ENCODE data around the gene SVOPL. TPM values are rescaled to one million over a fixed set of nuclear protein-coding genes. Genes with fewer than 3 reads are reported as not detected.

SVOPL gene
- total RNA-seq, 1 experiment from 2014 or later, result 1.1 TPM

- Histone ChIP-seq H4K91ac (ENCODE audit: insufficient read length, low read depth, low read length) (no peak overlapping the region), H3K56ac (ENCODE audit: insufficient read length, low read depth, low read length) (no peak overlapping the region)
- WGBS (ENCODE audit: extremely low coverage, insufficient read length, low lambda C conversion rate), result no CpG with 5 or more reads among the region's 6 CpGs
These were observed 73.8 kb downstream of the SVOPL start for GRCh38 chr7:138627361-138627760.

More at GRCh38 chr7:138627361-138627760, 73.8 kb downstream of the SVOPL start:
- H3K14ac ChIP-seq (ENCODE audit: insufficient read depth, low read length), result no peak overlapping the region
- Mint-ChIP-seq H3K27me3 (ENCODE audit: low read depth) (no peaks in the 10 kb centered on the region), H3K27ac (no peak overlapping the region), H3K4me1 (peaks cover 10 to 12% of the 10 kb centered on the region in 2 experiments), H3K36me3 (ENCODE audit: insufficient read depth in 1 of 3, low read depth in 3 of 3) (no peaks in the 10 kb centered on the region), H3K4me3 (no peak overlapping the region), H3K9me3 (no peaks in the 10 kb centered on the region)
- H3K9ac ChIP-seq (ENCODE audit: extremely low read depth, insufficient read length, low read length), result no peak overlapping the region
- H4K5ac ChIP-seq (ENCODE audit: insufficient read length, low read depth, low read length), result no peak overlapping the region
- H3T11ph ChIP-seq (ENCODE audit: low read length), result no peak overlapping the region
- peaks cover 4% of the 10 kb centered on the region; the same call in 1 of the 2 replicates for H3K4me1 ChIP-seq (ENCODE audit: insufficient read depth, low read length)
- no peak for TF ChIP-seq CTCF (conservative IDR thresholded peaks at IDR 0.05)
- H2BK5ac ChIP-seq (ENCODE audit: insufficient read length, low read length), result no peak overlapping the region
- no peaks in the 10 kb centered on the region for H4K20me1 ChIP-seq (ENCODE audit: control insufficient read depth, insufficient read depth, insufficient read length)
- H3K79me1 ChIP-seq (ENCODE audit: insufficient read depth, low read depth, low read length, poor library complexity, severe bottlenecking), result no peaks in the 10 kb centered on the region
- no peak overlapping the region for H2AK5ac ChIP-seq (ENCODE audit: insufficient read length, low read length)
- H4K8ac ChIP-seq (replicated peaks; ENCODE audit: insufficient read length, low read depth, low read length), result no peak overlapping the region
- H3K18ac ChIP-seq (ENCODE audit: insufficient read length, low read depth, low read length), result no peak overlapping the region
- no peak overlapping the region for H2AFZ ChIP-seq (ENCODE audit: low read length)
- H3K23me2 ChIP-seq (ENCODE audit: insufficient read length, low read depth, low read length, poor library complexity, severe bottlenecking), result no peaks in the 10 kb centered on the region
- no peak overlapping the region for H2BK120ac ChIP-seq (ENCODE audit: low read depth, low read length, poor library complexity, severe bottlenecking)
- no peaks in the 10 kb centered on the region for H3K79me2 ChIP-seq (ENCODE audit: insufficient read depth, low read length)
- H3K27ac ChIP-seq (ENCODE audit: insufficient read length, low read depth, low read length), result no peak overlapping the region
- DNase-seq, result no peak
- no peak overlapping the region for H2BK15ac ChIP-seq (ENCODE audit: low read depth, low read length)
- H2BK20ac ChIP-seq (ENCODE audit: low read depth, low read length, poor library complexity, severe bottlenecking), result no peak overlapping the region
- no peaks in the 10 kb centered on the region for H3K9me3 ChIP-seq (ENCODE audit: control insufficient read depth, low read depth, low read length)
- no peak overlapping the region for H3K4me2 ChIP-seq (ENCODE audit: insufficient read depth, insufficient read length, low read length)
- no peak overlapping the region for H3K4ac ChIP-seq (ENCODE audit: low read depth, low read length)
- H2BK12ac ChIP-seq (ENCODE audit: insufficient read length, low read depth, low read length), result no peak overlapping the region
- no peaks in the 10 kb centered on the region for H3K27me3 ChIP-seq (ENCODE audit: insufficient read depth, low read length)
- no peak overlapping the region for H3K23ac ChIP-seq (ENCODE audit: insufficient read length, low read depth, low read length)
